GM10266 (cell line): ENCODE results near the gene AFDN.

Experiments used
- DNase-seq: peaks from one replicate; pipeline ENCODE4 v3.0.0; 2012; ENCODE audit errors: extremely low spot score
- CTCF ChIP-seq: IDR thresholded peaks from 2 replicates; pipeline ENCODE4 v1.5.1; 2012; ENCODE audit warnings: mild to moderate bottlenecking, low read depth; ENCODE audit not compliant: control insufficient read depth, insufficient read depth; ENCODE audit errors: missing control alignments

The AFDN gene

GRCh38 chr6:167947716-167948115, 121.0 kb downstream of the AFDN start:
- no peak for TF ChIP-seq CTCF
- no peak for DNase-seq

- no peak for DNase-seq
- no peak for TF ChIP-seq CTCF
Observed at GRCh38 chr6:167948716-167949115, 122.0 kb downstream of the AFDN start.

- no peak for DNase-seq
- TF ChIP-seq CTCF, result no peak
Observed at GRCh38 chr6:167949121-167949684, 122.5 kb downstream of the AFDN start.

GRCh38 chr6:167951781-167952511, 125.2 kb downstream of the AFDN start:
- DNase-seq, result no peak
- TF ChIP-seq CTCF, result no peak

GRCh38 chr6:167952512-167952859, 125.8 kb downstream of the AFDN start:
- no peak for DNase-seq
- TF ChIP-seq CTCF, result no peak

- no peak for TF ChIP-seq CTCF
- DNase-seq, result no peak
Observed at GRCh38 chr6:167953551-167953950, 126.8 kb downstream of the AFDN start.

- TF ChIP-seq CTCF, result no peak
Observed at GRCh38 chr6:167954151-167954550, 127.4 kb downstream of the AFDN start.

More at GRCh38 chr6:167954151-167954550, 127.4 kb downstream of the AFDN start:
- DNase-seq, result no peak
